ENCODE measurements around the gene SLC50A1. TPM values are rescaled to one million over a fixed set of nuclear protein-coding genes. Genes with fewer than 3 reads are reported as not detected.

SLC50A1 gene
- total and polyA plus RNA-seq, 4 donors: 12.7 to 23.3 (median 18.2) TPM

- H3K36me3 ChIP-seq (ENCODE audit: control insufficient read depth in 4 of 4, insufficient read depth in 3 of 4, low read depth in 1 of 4, low read length in 3 of 4): no peaks in the 10 kb centered on the region
- WGBS: 83% methylated on average over 16 of the region's 16 CpGs
- no peak overlapping the region for H3K4me3 ChIP-seq (ENCODE audit: low read depth in 1 of 3, low read length in 3 of 3)
- H3K4me1 ChIP-seq (ENCODE audit: control insufficient read depth in 4 of 4, insufficient read depth in 4 of 4, low read length in 3 of 4): peaks cover 0 to 4% (median 0%) of the 10 kb centered on the region in 4 donors
- no peak for TF ChIP-seq JUND (IDR thresholded peaks at IDR 0.05)
- no peak for TF ChIP-seq GABPA (IDR thresholded peaks at IDR 0.05 in 1 of 2, conservative IDR thresholded peaks at IDR 0.05 in 1 of 2)
- no peak for TF ChIP-seq REST (IDR thresholded peaks at IDR 0.05)
- no peak for TF ChIP-seq NR2F2 (IDR thresholded peaks at IDR 0.05)
- TF ChIP-seq HNF4G (IDR thresholded peaks at IDR 0.05): no peak
- no peak for TF ChIP-seq FOXA2 (IDR thresholded peaks at IDR 0.05)
- no peak for TF ChIP-seq RAD21 (IDR thresholded peaks at IDR 0.05)
- no peak for TF ChIP-seq CTCF (IDR thresholded peaks at IDR 0.05; ENCODE audit: low read depth, low read length, missing input control)
- no peak for TF ChIP-seq SP1 (IDR thresholded peaks at IDR 0.05)
- TF ChIP-seq MAX (IDR thresholded peaks at IDR 0.05): no peak
- TF ChIP-seq ATF3 (IDR thresholded peaks at IDR 0.05): no peak
- no peak for TF ChIP-seq YY1 (IDR thresholded peaks at IDR 0.05)
- TF ChIP-seq EGR1 (IDR thresholded peaks at IDR 0.05; ENCODE audit: low read depth in 2 of 2): no peak
- TF ChIP-seq HNF4A (conservative IDR thresholded peaks at IDR 0.05): no peak
- no peak for TF ChIP-seq RXRA (IDR thresholded peaks at IDR 0.05)
- TF ChIP-seq TAF1 (conservative IDR thresholded peaks at IDR 0.05): no peak
- H3K27me3 ChIP-seq (ENCODE audit: control insufficient read depth in 4 of 4, insufficient read depth in 4 of 4, low read length in 3 of 4): no peaks in the 10 kb centered on the region
- no peaks in the 10 kb centered on the region for H3K9me3 ChIP-seq (ENCODE audit: control insufficient read depth in 4 of 4, low read length in 3 of 4)
- no peak overlapping the region for H3K27ac ChIP-seq (ENCODE audit: low read depth in 1 of 2, low read length in 2 of 2)
- no peak overlapping the region for H3K9ac ChIP-seq (ENCODE audit: low read depth in 1 of 2, low read length in 2 of 2)
- DNase-seq (ENCODE audit: low spot score): no peak
Observed at GRCh38 chr1:155187456-155187891, 51.8 kb downstream of the SLC50A1 start.

- H3K4me3 ChIP-seq (ENCODE audit: low read depth in 1 of 3, low read length in 3 of 3): no peak overlapping the region
- no peak for TF ChIP-seq HNF4A (conservative IDR thresholded peaks at IDR 0.05)
- no peak for TF ChIP-seq FOXA1 (IDR thresholded peaks at IDR 0.05)
- no peak for TF ChIP-seq REST (IDR thresholded peaks at IDR 0.05)
- no peak for TF ChIP-seq HNF4G (IDR thresholded peaks at IDR 0.05)
- TF ChIP-seq GABPA (IDR thresholded peaks at IDR 0.05 in 1 of 2, conservative IDR thresholded peaks at IDR 0.05 in 1 of 2): no peak
- no peak for TF ChIP-seq SP1 (IDR thresholded peaks at IDR 0.05)
- TF ChIP-seq FOXA2 (IDR thresholded peaks at IDR 0.05): no peak
- TF ChIP-seq JUND (IDR thresholded peaks at IDR 0.05): no peak
- no peak for TF ChIP-seq ZBTB33 (IDR thresholded peaks at IDR 0.05)
- no peak for TF ChIP-seq TAF1 (conservative IDR thresholded peaks at IDR 0.05)
- no peak for TF ChIP-seq MAX (IDR thresholded peaks at IDR 0.05)
- no peaks in the 10 kb centered on the region for H3K36me3 ChIP-seq (ENCODE audit: control insufficient read depth in 4 of 4, insufficient read depth in 3 of 4, low read depth in 1 of 4, low read length in 3 of 4)
- no peak overlapping the region for H3K9ac ChIP-seq (ENCODE audit: low read depth in 1 of 2, low read length in 2 of 2)
- no peak for DNase-seq (ENCODE audit: low spot score)
- no peak overlapping the region for H3K27ac ChIP-seq (ENCODE audit: low read depth in 1 of 2, low read length in 2 of 2)
- no peaks in the 10 kb centered on the region for H3K9me3 ChIP-seq (ENCODE audit: control insufficient read depth in 4 of 4, low read length in 3 of 4)
- 94% methylated on average over 14 of the region's 14 CpGs for WGBS
- no peaks in the 10 kb centered on the region for H3K27me3 ChIP-seq (ENCODE audit: control insufficient read depth in 4 of 4, insufficient read depth in 4 of 4, low read length in 3 of 4)
- H3K4me1 ChIP-seq (ENCODE audit: control insufficient read depth in 4 of 4, insufficient read depth in 4 of 4, low read length in 3 of 4): peaks cover 3 to 9% (median 4%) of the 10 kb centered on the region in 4 donors
Observed at GRCh38 chr1:155188268-155188667, 52.6 kb downstream of the SLC50A1 start.

All from liver (tissue), 9 donors.